Sigmoid colon (tissue), 4 donors: ENCODE data around the gene ICAM3.

Experiments used
- CTCF ChIP-seq, 4 experiments: fragments of 450-650 bp in 3 of 4; fragments of 200-600 bp in 1 of 4; IDR thresholded peaks; one replicate each; pipeline ENCODE4 v1.5.1; 2016 to 2019; ENCODE audit warnings: antibody characterized with exemption in 4 of 4, mild to moderate bottlenecking in 3 of 4, moderate library complexity in 2 of 4
- EP300 ChIP-seq, 4 donors: sonication (generic); formaldehyde crosslinking; IDR thresholded peaks; one replicate each; pipeline ENCODE4 v1.6.1; 2017; ENCODE audit warnings: antibody characterized with exemption in 4 of 4
- POLR2A ChIP-seq, 2 donors: fragments of 450-650 bp; IDR thresholded peaks; one replicate each; pipeline ENCODE4 v1.6.1; 2016; ENCODE audit warnings: antibody characterized with exemption in 2 of 2, mild to moderate bottlenecking in 2 of 2, moderate library complexity in 2 of 2
- POLR2AphosphoS5 ChIP-seq, 4 donors: sonication (generic); formaldehyde crosslinking; IDR thresholded peaks; one replicate each; pipeline ENCODE4 v1.6.1; 2017; ENCODE audit warnings: antibody characterized with exemption in 4 of 4

DNA sequence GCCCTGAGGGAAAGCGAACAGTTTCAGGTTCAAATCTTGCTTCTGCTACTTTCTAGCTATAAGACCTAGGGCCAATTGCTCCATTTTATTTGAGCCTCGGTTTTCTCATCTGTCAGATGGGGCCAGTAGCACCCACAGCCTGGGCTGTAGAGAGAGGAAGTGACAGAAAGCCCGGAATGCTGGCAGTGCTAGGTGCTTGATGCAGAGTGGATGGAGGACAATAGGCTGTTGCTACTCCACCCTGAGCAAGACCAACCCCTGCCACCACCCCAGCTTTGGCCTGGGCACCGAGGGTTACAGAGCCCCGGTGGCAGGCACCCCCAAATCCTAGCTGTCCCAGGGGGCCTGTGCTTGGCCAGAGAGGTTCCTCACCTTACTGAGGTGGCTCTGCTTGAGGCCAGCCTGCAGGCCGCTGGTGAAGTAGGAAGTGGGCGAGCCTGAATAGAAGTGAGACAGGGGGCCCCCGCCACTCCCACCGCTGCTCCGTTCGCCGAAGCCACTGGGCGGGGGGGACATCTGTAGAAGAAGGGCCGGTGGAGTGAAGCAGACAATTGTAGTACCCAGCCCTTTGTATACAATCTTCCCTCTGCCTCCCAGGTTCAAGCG, 21.5 kb downstream of the ICAM3 start:
- no peak for TF ChIP-seq CTCF (IDR thresholded peaks at IDR 0.05)
- TF ChIP-seq POLR2A (IDR thresholded peaks at IDR 0.05) = no peak
- no peak for TF ChIP-seq EP300 (IDR thresholded peaks at IDR 0.05)
- TF ChIP-seq POLR2AphosphoS5 (IDR thresholded peaks at IDR 0.05) = no peak
